Peyer's patch (tissue), 4 donors: ENCODE measurements around the gene L1CAM.

Source experiments
- CTCF ChIP-seq, 6 experiments: fragments of 450-650 bp in 4 of 6; fragments of 200-600 bp in 2 of 6; sonication (generic) in 1 of 6; IDR thresholded peaks; one replicate each; pipeline ENCODE4 v1.5.1; 2017 to 2019; ENCODE audit warnings: antibody characterized with exemption in 6 of 6, mild to moderate bottlenecking in 3 of 6, moderate library complexity in 1 of 6
- POLR2A ChIP-seq, 2 donors: fragments of 450-650 bp; IDR thresholded peaks; one replicate each; pipeline ENCODE4 v1.5.1; 2017; ENCODE audit warnings: antibody characterized with exemption in 2 of 2, mild to moderate bottlenecking in 2 of 2, moderate library complexity in 2 of 2

- TF ChIP-seq CTCF (IDR thresholded peaks at IDR 0.05) (no peak), POLR2A (IDR thresholded peaks at IDR 0.05) (no peak)
Measured at GRCh38 chrX:153921511-153922446, 35.8 kb upstream of the L1CAM start.
